ENCODE results near the gene ADAP1. TPM values are rescaled to one million over a fixed set of nuclear protein-coding genes. Genes with fewer than 3 reads are reported as not detected.

ADAP1 gene
- total RNA-seq, 3 donors from 2014 or later: 7.5 to 15.5 (median 14.0) TPM

DNA sequence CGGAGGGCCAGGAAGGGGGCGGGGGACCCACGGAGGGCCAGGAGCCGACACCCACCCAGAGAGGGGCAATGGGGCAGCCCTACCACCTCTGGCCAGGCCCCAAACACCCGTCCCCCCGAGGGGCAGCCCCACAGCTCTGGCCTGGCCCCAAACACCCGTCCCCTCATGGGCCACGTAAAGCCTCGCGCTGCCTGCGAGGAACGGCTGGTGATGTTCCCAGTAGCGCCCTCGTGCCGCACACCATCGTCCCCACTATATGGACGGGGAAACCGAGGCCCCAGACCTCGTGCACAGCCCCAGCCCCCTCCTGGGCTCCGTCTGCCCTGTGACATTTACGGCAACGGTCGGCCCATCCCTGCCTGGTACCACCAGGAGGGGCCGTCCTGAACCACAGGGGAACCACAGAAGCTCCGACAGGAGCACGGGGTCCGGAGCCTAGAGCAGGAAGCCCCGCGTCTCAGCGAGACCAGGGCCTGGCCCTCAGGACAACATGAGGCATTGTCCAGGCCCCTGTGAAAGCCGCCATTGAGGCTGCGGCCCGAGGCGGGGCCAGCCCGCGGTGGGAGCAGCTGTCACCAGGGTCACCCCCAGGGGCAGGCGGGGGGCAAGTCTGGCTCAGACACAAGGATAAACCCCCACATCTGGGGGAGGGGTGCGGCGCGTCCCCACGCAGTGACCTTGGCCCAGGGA is 42.5 kb downstream of the ADAP1 start:
- intact Hi-C loops (cut with DNase I; ENCODE audit: low total_unique reads): no loop called here
- H3K27ac ChIP-seq: no peak overlapping the region
- no peaks in the 10 kb centered on the region for H3K4me1 ChIP-seq
- DNase-seq (ENCODE audit: low spot score in 2 of 2): no peak
- H3K4me3 ChIP-seq: no peak overlapping the region
- peaks cover 0 to 3% of the 10 kb centered on the region in 2 donors for H3K9me3 ChIP-seq
- no peaks in the 10 kb centered on the region for H3K36me3 ChIP-seq
- no peaks in the 10 kb centered on the region for H3K27me3 ChIP-seq
- no peak for TF ChIP-seq POLR2A (IDR thresholded peaks at IDR 0.05)
- no peak for TF ChIP-seq POLR2AphosphoS5 (IDR thresholded peaks at IDR 0.05)
- TF ChIP-seq, protein P1, sequence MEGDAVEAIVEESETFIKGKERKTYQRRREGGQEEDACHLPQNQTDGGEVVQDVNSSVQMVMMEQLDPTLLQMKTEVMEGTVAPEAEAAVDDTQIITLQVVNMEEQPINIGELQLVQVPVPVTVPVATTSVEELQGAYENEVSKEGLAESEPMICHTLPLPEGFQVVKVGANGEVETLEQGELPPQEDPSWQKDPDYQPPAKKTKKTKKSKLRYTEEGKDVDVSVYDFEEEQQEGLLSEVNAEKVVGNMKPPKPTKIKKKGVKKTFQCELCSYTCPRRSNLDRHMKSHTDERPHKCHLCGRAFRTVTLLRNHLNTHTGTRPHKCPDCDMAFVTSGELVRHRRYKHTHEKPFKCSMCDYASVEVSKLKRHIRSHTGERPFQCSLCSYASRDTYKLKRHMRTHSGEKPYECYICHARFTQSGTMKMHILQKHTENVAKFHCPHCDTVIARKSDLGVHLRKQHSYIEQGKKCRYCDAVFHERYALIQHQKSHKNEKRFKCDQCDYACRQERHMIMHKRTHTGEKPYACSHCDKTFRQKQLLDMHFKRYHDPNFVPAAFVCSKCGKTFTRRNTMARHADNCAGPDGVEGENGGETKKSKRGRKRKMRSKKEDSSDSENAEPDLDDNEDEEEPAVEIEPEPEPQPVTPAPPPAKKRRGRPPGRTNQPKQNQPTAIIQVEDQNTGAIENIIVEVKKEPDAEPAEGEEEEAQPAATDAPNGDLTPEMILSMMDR (IDR thresholded peaks at IDR 0.05): no peak

DNA sequence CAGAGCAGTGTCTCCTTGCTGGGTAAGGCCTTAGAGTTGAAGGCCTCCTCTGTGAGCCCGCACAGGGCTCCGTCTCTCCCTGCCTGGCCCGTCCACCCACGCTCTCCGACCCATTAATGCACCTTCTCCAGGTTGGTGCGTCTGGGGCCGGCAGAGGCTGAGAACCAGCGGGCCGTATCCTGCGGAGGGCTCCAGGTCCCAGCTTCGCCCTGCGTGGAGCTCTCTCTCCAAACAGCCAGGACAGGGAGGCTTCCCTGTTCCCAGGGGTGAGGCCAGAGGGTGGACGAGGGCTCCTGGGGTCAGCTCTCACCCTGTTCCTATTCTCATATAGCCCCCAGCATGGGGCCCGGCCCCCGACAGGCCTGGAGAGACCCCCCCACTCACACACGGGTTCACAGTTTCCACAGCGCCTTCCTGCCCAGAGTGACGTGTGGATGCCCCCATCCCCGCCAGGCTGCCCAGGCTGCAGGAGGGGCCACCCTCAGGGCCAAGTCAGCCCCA is 43.5 kb downstream of the ADAP1 start:
- Histone ChIP-seq H3K9me3 (peaks cover 0 to 3% of the 10 kb centered on the region in 2 donors), H3K27me3 (no peaks in the 10 kb centered on the region), H3K27ac (no peak overlapping the region), H3K36me3 (no peaks in the 10 kb centered on the region), H3K4me1 (no peaks in the 10 kb centered on the region), H3K4me3 (no peak overlapping the region)
- intact Hi-C loops (cut with DNase I; ENCODE audit: low total_unique reads): no loop called here
- DNase-seq (ENCODE audit: low spot score in 2 of 2): no peak
- no peak for TF ChIP-seq POLR2A (IDR thresholded peaks at IDR 0.05)
- no peak for TF ChIP-seq POLR2AphosphoS5 (IDR thresholded peaks at IDR 0.05)
- TF ChIP-seq, protein P1 (IDR thresholded peaks at IDR 0.05): no peak

DNA sequence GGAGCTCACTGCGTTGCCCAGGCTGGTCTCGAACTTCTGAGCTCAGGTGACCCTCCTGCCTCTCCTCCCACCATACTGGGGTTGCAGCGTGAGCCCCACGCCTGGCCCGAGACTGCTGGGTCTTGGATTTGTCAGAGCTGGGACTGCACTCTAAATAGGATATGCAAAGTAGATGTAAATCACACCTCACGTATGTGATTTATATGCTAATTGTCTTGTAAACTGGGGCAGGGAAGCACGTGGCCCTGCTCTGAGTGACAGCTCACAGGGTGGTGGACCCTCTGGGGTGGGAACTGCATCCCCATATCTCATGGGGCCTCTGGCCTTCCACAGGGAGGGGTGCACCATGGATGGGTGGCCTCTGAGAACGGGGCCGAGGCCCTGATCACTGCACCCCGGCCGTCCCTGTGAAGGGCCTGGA is 44.0 kb downstream of the ADAP1 start:
- H3K27me3 ChIP-seq: no peaks in the 10 kb centered on the region
- H3K4me1 ChIP-seq: no peaks in the 10 kb centered on the region
- no peak for TF ChIP-seq POLR2A (IDR thresholded peaks at IDR 0.05)
- TF ChIP-seq POLR2AphosphoS5 (IDR thresholded peaks at IDR 0.05): no peak
- TF ChIP-seq, protein P1 (IDR thresholded peaks at IDR 0.05): no peak
- no peak overlapping the region for H3K27ac ChIP-seq
- H3K4me3 ChIP-seq: no peak overlapping the region
- DNase-seq (ENCODE audit: low spot score in 2 of 2): no peak
- intact Hi-C loops (cut with DNase I; ENCODE audit: low total_unique reads): no loop called here
- no peaks in the 10 kb centered on the region for H3K36me3 ChIP-seq
- H3K9me3 ChIP-seq: peaks cover 0 to 3% of the 10 kb centered on the region in 2 donors

DNA sequence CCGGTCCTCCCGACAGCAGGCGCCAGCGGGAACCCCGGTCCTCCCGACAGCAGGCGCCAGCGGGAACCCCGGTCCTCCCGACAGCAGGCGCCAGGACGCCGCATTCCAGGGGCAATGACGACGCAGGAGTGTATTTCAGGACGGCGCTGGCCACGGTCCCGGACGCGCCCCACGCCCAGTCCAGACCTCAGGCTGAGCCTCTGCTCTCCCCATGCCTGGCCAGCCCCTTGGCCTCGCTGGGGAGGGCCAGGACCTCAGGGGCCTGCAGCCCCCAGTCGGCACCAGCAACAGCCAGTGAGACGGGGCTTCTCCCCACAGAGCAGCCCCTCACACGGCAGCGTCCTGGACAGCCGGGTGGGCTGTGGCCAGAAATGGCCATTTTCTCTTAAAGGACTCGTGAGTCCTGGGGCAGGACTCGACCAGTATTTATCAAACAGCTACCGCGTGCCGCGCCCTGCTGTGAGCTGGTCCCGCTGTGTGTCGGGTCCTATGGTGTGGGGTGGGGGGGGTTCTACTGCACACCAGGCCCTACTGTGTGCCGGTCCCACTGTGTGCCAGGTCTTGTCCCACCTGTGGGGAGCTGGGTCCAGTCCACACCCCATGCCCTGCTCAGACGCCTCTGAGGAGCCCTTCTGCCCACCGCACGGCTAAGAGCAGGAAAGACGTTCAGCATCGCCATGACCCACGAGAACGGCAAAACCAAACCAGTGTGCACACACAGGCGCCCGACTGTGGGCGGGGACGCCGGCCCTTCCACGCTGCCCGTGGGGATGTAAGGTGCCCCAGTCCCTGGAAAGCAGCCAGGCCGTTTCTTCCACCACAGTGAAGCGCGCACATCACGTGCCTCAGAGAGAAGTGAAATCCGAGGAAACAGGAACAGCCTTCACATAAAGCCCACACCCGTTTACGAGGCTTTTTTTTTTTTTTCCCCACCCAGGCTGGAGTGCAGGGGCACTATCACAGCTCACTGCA is 44.8 kb downstream of the ADAP1 start:
- Histone ChIP-seq H3K27me3 (no peaks in the 10 kb centered on the region), H3K9me3 (peaks cover 0 to 3% of the 10 kb centered on the region in 2 donors), H3K4me1 (no peaks in the 10 kb centered on the region), H3K4me3 (peak overlapping the region; percentile 24 to 53 (median 25)), H3K27ac (no peak overlapping the region), H3K36me3 (no peaks in the 10 kb centered on the region)
- intact Hi-C loops (cut with DNase I; ENCODE audit: low total_unique reads): loop anchor here (2.0 kb wide), 1 partner anchor 43 kb away; no protein-coding TSS in a partner anchor
- TF ChIP-seq POLR2AphosphoS5 (IDR thresholded peaks at IDR 0.05) (no peak), POLR2A (IDR thresholded peaks at IDR 0.05) (no peak)
- TF ChIP-seq, protein P1 (IDR thresholded peaks at IDR 0.05): no peak
- no peak for DNase-seq (ENCODE audit: low spot score in 2 of 2)
